Lung (tissue), 12 donors: Measurements from ENCODE around the gene ACSS3. TPM values are rescaled to one million over a fixed set of nuclear protein-coding genes. Genes with fewer than 3 reads are reported as not detected.
A peak's percentile ranks its signal among the peaks of the same experiment; 100 is the strongest.
"Not testable (repeated sequence)": the region's sequence is repeated elsewhere in the genome, so short reads cannot be mapped to it uniquely, and the experiment has no call there.

Source experiments
- ATAC-seq: fragments of 200-7000 bp; cut with Tn5 transposase; one replicate; pipeline ENCODE4 v1.9.1; 2020; ENCODE audit warnings: moderate number of reproducible peaks; ENCODE audit not compliant: insufficient read depth, low FRiP score
- DNase-seq, 3 donors: peaks; one replicate each; pipeline ENCODE4 v3.0.0-alpha.2; 2013 to 2017
- H3K27ac ChIP-seq, 2 donors: one replicate each; pipeline ENCODE4 v1.5.1; 2013; ENCODE audit warnings: mild to moderate bottlenecking in 2 of 2, moderate library complexity in 2 of 2, control low read depth in 1 of 2, inconsistent platforms in 1 of 2, low read depth in 1 of 2, low read length in 1 of 2
- H3K27me3 ChIP-seq, 3 donors: one replicate each; pipeline ENCODE4 v1.5.1; 2013; ENCODE audit warnings: low read length in 2 of 3; ENCODE audit not compliant: control insufficient read depth in 3 of 3, insufficient read depth in 3 of 3
- H3K36me3 ChIP-seq, 4 donors: one replicate each; pipeline ENCODE4 v1.5.1; 2013; ENCODE audit warnings: low read length in 4 of 4, mild to moderate bottlenecking in 1 of 4, moderate library complexity in 1 of 4; ENCODE audit not compliant: control insufficient read depth in 4 of 4, insufficient read depth in 4 of 4
- H3K4me1 ChIP-seq, 5 donors: one replicate each; pipeline ENCODE4 v1.5.1; 2013; ENCODE audit warnings: low read length in 5 of 5, mild to moderate bottlenecking in 2 of 5, moderate library complexity in 1 of 5; ENCODE audit not compliant: control insufficient read depth in 5 of 5, insufficient read depth in 5 of 5
- H3K4me3 ChIP-seq: one replicate; pipeline ENCODE4 v1.5.1; 2013; ENCODE audit warnings: mild to moderate bottlenecking, control low read depth, moderate library complexity
- H3K9ac ChIP-seq, 2 donors: one replicate each; pipeline ENCODE4 v1.5.1; 2013; ENCODE audit warnings: low read length in 2 of 2, control low read depth in 1 of 2; ENCODE audit not compliant: insufficient read depth in 1 of 2
- H3K9me3 ChIP-seq, 4 donors: one replicate each; pipeline ENCODE4 v1.5.1; 2013; ENCODE audit warnings: low read length in 3 of 4, mild to moderate bottlenecking in 1 of 4, moderate library complexity in 1 of 4; ENCODE audit not compliant: control insufficient read depth in 4 of 4, insufficient read depth in 3 of 4
- WGBS, 2 donors: extraction: QIAGEN DNeasy Blood & Tissue Kit; methylation state at CpG; one replicate each; pipeline ENCODE4 v1.1.7; 2013; 5-methylcytosine and 5-hydroxymethylcytosine counted together
- polyA plus RNA-seq, 2 donors: library from polyadenylated mRNA; stranded (reverse); fragments of 200-250 nt; gene quantifications; one replicate each; pipeline ENCODE4 v1.2.1, GENCODE V29; 2013
- total RNA-seq, 2 donors: library from RNA; depleted of rRNA in 1 of 2; stranded (reverse); fragments of >200 nt in 1 of 2; gene quantifications; one replicate each; pipeline ENCODE4 v1.2.1, GENCODE V29; 2014 to 2021
- TF ChIP-seq, protein P1 (sequence below): IDR thresholded peaks from 2 replicates; pipeline ENCODE4 v1.5.1; 2012; ENCODE audit warnings: mild to moderate bottlenecking; ENCODE audit errors: control extremely low read depth, extremely low read depth
- donor health status: control.
- donor health status: control.
- donor health status: Bipolar disorder and iron deficiency.
- donor health status: healthy.
- donor health status: DM: yes; HTN: yes; CAD: no.

ACSS3 gene
- total and polyA plus RNA-seq, 4 donors, result 5.3 to 85.5 (median 15.8) TPM

DNA sequence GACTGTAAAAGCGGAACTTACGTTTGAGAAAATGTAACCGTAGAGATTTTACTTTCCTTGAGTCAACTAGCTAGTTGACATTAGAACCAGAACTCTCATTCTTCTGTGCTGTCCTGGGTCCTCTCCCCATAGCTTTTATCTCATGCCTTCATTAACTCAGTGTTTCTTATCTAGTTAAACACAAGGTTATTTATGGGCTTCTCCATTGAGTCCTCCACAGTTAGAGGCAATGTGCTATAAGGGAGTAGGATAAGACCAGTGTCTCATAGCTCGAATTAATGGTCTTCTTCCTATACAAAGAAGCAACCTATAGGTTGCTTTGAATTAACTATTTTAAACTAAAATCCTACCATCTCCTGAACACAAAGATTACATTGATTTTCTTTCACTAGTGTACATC lies 129.8 kb downstream of the ACSS3 start:
- Histone ChIP-seq H3K9me3 (no peaks in the 10 kb centered on the region), H3K4me1 (peaks cover 0 to 16% (median 3%) of the 10 kb centered on the region in 5 donors), H3K4me3 (no peak overlapping the region), H3K27me3 (no peaks in the 10 kb centered on the region), H3K9ac (no peak overlapping the region), H3K27ac (no peak overlapping the region), H3K36me3 (peaks cover 0 to 2% (median 1%) of the 10 kb centered on the region in 4 donors)
- DNase-seq (no peak), ATAC-seq (no peak)
- TF ChIP-seq, protein P1, sequence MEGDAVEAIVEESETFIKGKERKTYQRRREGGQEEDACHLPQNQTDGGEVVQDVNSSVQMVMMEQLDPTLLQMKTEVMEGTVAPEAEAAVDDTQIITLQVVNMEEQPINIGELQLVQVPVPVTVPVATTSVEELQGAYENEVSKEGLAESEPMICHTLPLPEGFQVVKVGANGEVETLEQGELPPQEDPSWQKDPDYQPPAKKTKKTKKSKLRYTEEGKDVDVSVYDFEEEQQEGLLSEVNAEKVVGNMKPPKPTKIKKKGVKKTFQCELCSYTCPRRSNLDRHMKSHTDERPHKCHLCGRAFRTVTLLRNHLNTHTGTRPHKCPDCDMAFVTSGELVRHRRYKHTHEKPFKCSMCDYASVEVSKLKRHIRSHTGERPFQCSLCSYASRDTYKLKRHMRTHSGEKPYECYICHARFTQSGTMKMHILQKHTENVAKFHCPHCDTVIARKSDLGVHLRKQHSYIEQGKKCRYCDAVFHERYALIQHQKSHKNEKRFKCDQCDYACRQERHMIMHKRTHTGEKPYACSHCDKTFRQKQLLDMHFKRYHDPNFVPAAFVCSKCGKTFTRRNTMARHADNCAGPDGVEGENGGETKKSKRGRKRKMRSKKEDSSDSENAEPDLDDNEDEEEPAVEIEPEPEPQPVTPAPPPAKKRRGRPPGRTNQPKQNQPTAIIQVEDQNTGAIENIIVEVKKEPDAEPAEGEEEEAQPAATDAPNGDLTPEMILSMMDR, result no peak
- 75 to 83% methylated on average over 4 of the region's 4 CpGs for WGBS, 2 donors

DNA sequence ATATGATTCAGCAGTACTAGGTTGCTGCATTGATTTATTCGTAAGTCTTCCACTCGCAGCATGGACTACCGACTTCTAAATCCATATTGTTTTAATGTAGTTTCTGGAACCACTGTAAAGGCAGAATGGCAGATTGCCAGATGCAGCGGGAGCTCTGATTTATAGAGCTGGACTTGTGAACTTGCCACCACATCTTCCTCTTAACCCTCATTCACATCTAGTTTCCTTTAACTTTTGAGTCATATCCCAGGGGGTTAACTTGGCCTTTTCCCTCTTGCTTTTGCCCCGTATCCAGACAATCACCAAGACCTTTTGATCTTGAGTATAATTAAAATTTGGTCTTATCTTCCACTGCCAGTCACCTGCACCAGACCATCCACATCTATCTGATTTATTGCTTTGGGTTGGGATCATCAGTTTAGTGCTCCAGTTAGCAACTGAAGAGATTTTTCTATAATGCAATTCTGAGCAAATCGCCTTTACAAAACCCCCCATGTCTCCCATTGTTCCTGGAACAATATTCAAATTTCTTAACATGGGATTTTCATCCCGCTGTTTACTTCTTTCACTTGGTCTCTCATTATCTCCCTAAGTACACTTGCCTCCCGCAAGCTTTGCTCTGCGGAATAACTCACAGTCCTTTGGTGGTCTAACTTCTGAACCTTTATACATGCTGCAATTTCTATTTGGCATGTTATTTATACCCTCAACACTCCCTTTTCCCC lies 130.5 kb downstream of the ACSS3 start:
- TF ChIP-seq, protein P1, result no peak
- peaks cover 0 to 16% (median 3%) of the 10 kb centered on the region in 5 donors for H3K4me1 ChIP-seq
- 68 to 72% methylated on average over 9 of the region's 9 CpGs for WGBS, 2 donors
- no peak overlapping the region for H3K4me3 ChIP-seq
- H3K9me3 ChIP-seq, result no peaks in the 10 kb centered on the region
- H3K9ac ChIP-seq, result no peak overlapping the region
- H3K27ac ChIP-seq, result no peak overlapping the region
- no peaks in the 10 kb centered on the region for H3K27me3 ChIP-seq
- ATAC-seq (no peak), DNase-seq (peak in 1 of 3 donors; percentile 25)
- peaks cover 0 to 2% (median 1%) of the 10 kb centered on the region in 4 donors for H3K36me3 ChIP-seq

DNA sequence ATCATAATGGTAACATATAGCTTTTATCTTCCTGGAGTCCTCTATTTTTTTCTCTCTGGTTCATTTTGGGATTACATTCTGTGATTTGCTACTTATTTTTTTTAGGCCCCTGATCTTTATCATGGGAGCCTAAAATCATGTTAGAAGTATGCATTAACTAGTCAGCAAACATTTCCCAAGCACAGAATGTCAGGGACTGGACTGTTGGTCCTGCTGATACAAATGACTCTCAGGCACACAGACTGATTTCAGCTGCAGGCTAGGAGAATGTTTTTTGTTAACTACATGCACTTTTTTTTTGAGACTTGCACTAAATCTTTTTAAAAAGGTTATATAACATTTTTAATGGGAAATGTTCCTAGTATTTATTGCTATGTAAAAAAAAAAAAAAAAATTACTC lies 131.1 kb downstream of the ACSS3 start:
- TF ChIP-seq, protein P1, result no peak
- peaks cover 0 to 2% (median 1%) of the 10 kb centered on the region in 4 donors for H3K36me3 ChIP-seq
- DNase-seq (no peak), ATAC-seq (no peak)
- H3K27me3 ChIP-seq, result no peaks in the 10 kb centered on the region
- H3K4me1 ChIP-seq, result peaks cover 0 to 16% (median 3%) of the 10 kb centered on the region in 5 donors
- peak overlapping the region in 1 of 2 donors; percentile 85 for H3K27ac ChIP-seq
- H3K9me3 ChIP-seq, result no peaks in the 10 kb centered on the region
- H3K9ac ChIP-seq, result no peak overlapping the region
- H3K4me3 ChIP-seq, result no peak overlapping the region

- not testable (repeated sequence) for H3K9me3 ChIP-seq, H3K4me3 ChIP-seq, ATAC-seq, H3K9ac ChIP-seq, H3K27me3 ChIP-seq, H3K36me3 ChIP-seq
- H3K4me1 ChIP-seq, result peaks cover 0 to 16% (median 0%) of the 10 kb centered on the region in 5 donors
- WGBS, 2 donors, result 79 to 82% methylated on average over 2 of the region's 2 CpGs
- H3K27ac ChIP-seq, result peak overlapping the region in 1 of 2 donors; percentile 85
- peak in 1 of 3 donors; percentile 17 for DNase-seq
Measured at GRCh38 chr12:81209772-81210225, 131.9 kb downstream of the ACSS3 start.
